Measurements from ENCODE around the gene ZNF32.
A peak's percentile ranks its signal among the peaks of the same experiment; 100 is the strongest.

ZNF32 gene

GRCh38 chr10:43599333-43599732, 49.3 kb downstream of the ZNF32 start:
- Histone ChIP-seq H3K27me3 (replicated peaks; ENCODE audit: insufficient read depth, low read length) (no peaks in the 10 kb centered on the region; the same call in 1 of the 2 replicates), H3K27ac (ENCODE audit: low read length) (no peak overlapping the region), H3K9ac (ENCODE audit: low read length) (no peak overlapping the region), H3K4me2 (ENCODE audit: low read depth, low read length) (no peak overlapping the region), H4K20me1 (ENCODE audit: insufficient read depth, low read length) (no peaks in the 10 kb centered on the region), H3K4me3 (ENCODE audit: low read length) (no peak overlapping the region), H3F3A (ENCODE audit: insufficient read depth, low read length) (peaks cover 4% of the 10 kb centered on the region; the same call in 1 of the 2 replicates), H3K9me2 (replicated peaks; ENCODE audit: insufficient read depth, low read length) (no peaks in the 10 kb centered on the region), H3K9me3 (replicated peaks; ENCODE audit: insufficient read depth, low read length) (no peaks in the 10 kb centered on the region), H3K79me2 (ENCODE audit: low read length) (no peaks in the 10 kb centered on the region), H2AFZ (ENCODE audit: low read length) (no peak overlapping the region), H3K36me3 (replicated peaks; ENCODE audit: insufficient read depth, low read length) (no peaks in the 10 kb centered on the region), H3K4me1 (ENCODE audit: low read length) (peaks cover 9% of the 10 kb centered on the region)
- no peak for DNase-seq
- no peak for TF ChIP-seq EZH2phosphoT487 (IDR thresholded peaks at IDR 0.05; ENCODE audit: low read length)
- TF ChIP-seq, protein P1, sequence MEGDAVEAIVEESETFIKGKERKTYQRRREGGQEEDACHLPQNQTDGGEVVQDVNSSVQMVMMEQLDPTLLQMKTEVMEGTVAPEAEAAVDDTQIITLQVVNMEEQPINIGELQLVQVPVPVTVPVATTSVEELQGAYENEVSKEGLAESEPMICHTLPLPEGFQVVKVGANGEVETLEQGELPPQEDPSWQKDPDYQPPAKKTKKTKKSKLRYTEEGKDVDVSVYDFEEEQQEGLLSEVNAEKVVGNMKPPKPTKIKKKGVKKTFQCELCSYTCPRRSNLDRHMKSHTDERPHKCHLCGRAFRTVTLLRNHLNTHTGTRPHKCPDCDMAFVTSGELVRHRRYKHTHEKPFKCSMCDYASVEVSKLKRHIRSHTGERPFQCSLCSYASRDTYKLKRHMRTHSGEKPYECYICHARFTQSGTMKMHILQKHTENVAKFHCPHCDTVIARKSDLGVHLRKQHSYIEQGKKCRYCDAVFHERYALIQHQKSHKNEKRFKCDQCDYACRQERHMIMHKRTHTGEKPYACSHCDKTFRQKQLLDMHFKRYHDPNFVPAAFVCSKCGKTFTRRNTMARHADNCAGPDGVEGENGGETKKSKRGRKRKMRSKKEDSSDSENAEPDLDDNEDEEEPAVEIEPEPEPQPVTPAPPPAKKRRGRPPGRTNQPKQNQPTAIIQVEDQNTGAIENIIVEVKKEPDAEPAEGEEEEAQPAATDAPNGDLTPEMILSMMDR (IDR thresholded peaks at IDR 0.05; ENCODE audit: low read length) = no peak

- Histone ChIP-seq H3K4me3 (ENCODE audit: low read length) (no peak overlapping the region), H2AFZ (ENCODE audit: low read length) (no peak overlapping the region)
Measured at GRCh38 chr10:43598446-43598845, 50.2 kb downstream of the ZNF32 start.

GRCh38 chr10:43596546-43596945, 52.1 kb downstream of the ZNF32 start:
- Histone ChIP-seq H3K27me3 (replicated peaks; ENCODE audit: insufficient read depth, low read length) (peaks cover 20% of the 10 kb centered on the region), H3K4me1 (ENCODE audit: low read length) (peaks cover 9% of the 10 kb centered on the region), H3K9me2 (replicated peaks; ENCODE audit: insufficient read depth, low read length) (no peaks in the 10 kb centered on the region), H3K4me2 (ENCODE audit: low read depth, low read length) (peak overlapping the region; percentile 48; the same call in 1 of the 2 replicates), H2AFZ (ENCODE audit: low read length) (no peak overlapping the region), H3K4me3 (ENCODE audit: low read length) (no peak overlapping the region), H3K9ac (ENCODE audit: low read length) (no peak overlapping the region), H3K36me3 (replicated peaks; ENCODE audit: insufficient read depth, low read length) (no peaks in the 10 kb centered on the region), H3K9me3 (replicated peaks; ENCODE audit: insufficient read depth, low read length) (no peaks in the 10 kb centered on the region), H4K20me1 (ENCODE audit: insufficient read depth, low read length) (no peaks in the 10 kb centered on the region), H3K79me2 (ENCODE audit: low read length) (no peaks in the 10 kb centered on the region), H3F3A (ENCODE audit: insufficient read depth, low read length) (peaks cover 4% of the 10 kb centered on the region; the same call in 1 of the 2 replicates), H3K27ac (ENCODE audit: low read length) (no peak overlapping the region)
- DNase-seq = no peak
- no peak for TF ChIP-seq EZH2phosphoT487 (IDR thresholded peaks at IDR 0.05; ENCODE audit: low read length)
- TF ChIP-seq, protein P1 (IDR thresholded peaks at IDR 0.05; ENCODE audit: low read length) = no peak
- TF ChIP-seq EZH2 (optimal IDR thresholded peaks at IDR 0.05; ENCODE audit: low read depth, low read length) = no peak

More at GRCh38 chr10:43598446-43598845, 50.2 kb downstream of the ZNF32 start:
- Histone ChIP-seq H3K79me2 (ENCODE audit: low read length) (no peaks in the 10 kb centered on the region), H3K9me2 (replicated peaks; ENCODE audit: insufficient read depth, low read length) (no peaks in the 10 kb centered on the region), H3F3A (ENCODE audit: insufficient read depth, low read length) (peaks cover 4% of the 10 kb centered on the region; the same call in 1 of the 2 replicates), H3K27me3 (replicated peaks; ENCODE audit: insufficient read depth, low read length) (peaks cover 6% of the 10 kb centered on the region), H3K9ac (ENCODE audit: low read length) (no peak overlapping the region), H3K27ac (ENCODE audit: low read length) (no peak overlapping the region), H3K4me2 (ENCODE audit: low read depth, low read length) (no peak overlapping the region), H3K36me3 (replicated peaks; ENCODE audit: insufficient read depth, low read length) (no peaks in the 10 kb centered on the region), H3K4me1 (ENCODE audit: low read length) (peaks cover 9% of the 10 kb centered on the region), H3K9me3 (replicated peaks; ENCODE audit: insufficient read depth, low read length) (no peaks in the 10 kb centered on the region), H4K20me1 (ENCODE audit: insufficient read depth, low read length) (no peaks in the 10 kb centered on the region)
- DNase-seq = no peak
- TF ChIP-seq EZH2 (optimal IDR thresholded peaks at IDR 0.05; ENCODE audit: low read depth, low read length) = no peak
- TF ChIP-seq, protein P1 (IDR thresholded peaks at IDR 0.05; ENCODE audit: low read length) = no peak
- no peak for TF ChIP-seq EZH2phosphoT487 (IDR thresholded peaks at IDR 0.05; ENCODE audit: low read length)
